HG03196 (cell line): Measurements from ENCODE around the gene TMEM52.

Experiments
- ATAC-seq: cut with Tn5 transposase; IDR thresholded peaks from one replicate; pipeline ENCODE4 v1.9.1; 2021; ENCODE audit not compliant: unreplicated experiment

TMEM52 gene

GRCh38 chr1:1918901-1919303 is at the start of gene TMEM52:
TMEM52 (minus strand) TSS chr1:1919279; CDS start chr1:1919265, 14 bp downstream.
- peak; percentile 12 for ATAC-seq

- no peak for ATAC-seq
Observed at GRCh38 chr1:1967879-1968278, 48.8 kb upstream of the TMEM52 start.

DNA sequence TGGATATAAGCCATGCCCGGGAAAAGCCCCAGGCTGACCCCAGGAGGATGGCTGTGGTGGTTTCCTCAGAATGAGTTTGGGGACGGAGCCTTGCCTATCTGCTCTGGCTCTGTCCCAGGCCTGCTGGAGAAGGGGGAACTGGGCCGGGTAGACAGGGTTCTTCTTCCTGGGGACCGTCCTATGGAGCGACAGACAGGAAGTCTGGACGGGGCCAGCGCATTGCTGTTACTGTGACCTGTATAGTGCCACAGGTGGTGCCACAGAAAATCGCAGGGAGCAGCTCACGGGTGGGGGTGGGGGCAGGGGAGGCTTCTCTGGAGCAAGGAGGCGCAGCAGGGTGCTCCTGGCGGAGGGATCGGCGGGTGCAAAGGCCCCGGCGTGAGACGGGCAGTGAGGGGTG is 48.1 kb upstream of the TMEM52 start:
- no peak for ATAC-seq

GRCh38 chr1:1966071-1966740 is 47.1 kb upstream of the TMEM52 start:
- no peak for ATAC-seq

DNA sequence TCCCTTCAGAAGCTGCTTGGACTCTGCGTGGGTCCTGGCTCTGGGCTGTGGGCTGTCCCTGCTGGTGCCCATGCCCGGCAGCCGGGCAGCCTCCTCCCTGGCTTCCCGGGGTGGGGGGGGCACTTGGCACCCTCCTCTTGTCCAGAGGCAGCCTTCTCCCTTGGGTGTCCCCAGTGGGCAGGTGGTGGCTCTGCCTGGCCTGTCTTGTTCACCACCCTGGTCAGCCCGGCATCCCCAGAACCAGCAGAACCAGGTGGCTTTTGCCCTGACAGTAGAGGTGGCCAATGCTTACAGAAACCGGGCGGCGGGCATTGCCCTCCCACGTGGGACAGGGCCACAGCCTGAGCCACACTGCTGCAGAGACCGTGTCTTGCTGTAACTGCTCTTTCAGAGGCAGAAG is 46.5 kb upstream of the TMEM52 start:
- ATAC-seq, result no peak

- no peak for ATAC-seq
Observed at GRCh38 chr1:1964811-1965210, 45.7 kb upstream of the TMEM52 start.

- ATAC-seq, result no peak
Observed at GRCh38 chr1:1963570-1963969, 44.5 kb upstream of the TMEM52 start.

GRCh38 chr1:1962752-1963151 is 43.7 kb upstream of the TMEM52 start:
- no peak for ATAC-seq

- ATAC-seq, result no peak
Observed at GRCh38 chr1:1960480-1961196, 41.6 kb upstream of the TMEM52 start.

GRCh38 chr1:1959840-1960479 is 40.9 kb upstream of the TMEM52 start:
- ATAC-seq, result no peak

DNA sequence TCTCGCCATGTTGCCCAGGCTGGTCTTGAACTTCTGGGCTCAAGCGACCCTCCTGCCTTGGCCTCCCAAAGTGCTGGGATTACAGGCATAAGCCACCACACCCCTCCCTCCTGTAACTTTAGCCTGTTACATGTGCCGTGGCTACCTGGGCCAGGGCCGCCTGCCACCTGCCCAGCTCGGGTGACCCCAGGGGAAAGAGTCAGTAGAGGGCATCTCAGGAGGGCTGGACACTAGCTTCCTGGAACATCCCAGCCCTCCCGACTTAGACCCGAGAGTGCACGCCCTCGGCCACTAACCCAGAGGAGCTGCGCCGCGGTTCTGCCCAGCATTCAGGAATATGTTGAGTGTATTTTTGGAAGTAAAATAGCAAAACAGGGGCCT is 40.4 kb upstream of the TMEM52 start:
- no peak for ATAC-seq

GRCh38 chr1:1958071-1958541 is 39.0 kb upstream of the TMEM52 start:
- ATAC-seq, result no peak

GRCh38 chr1:1957533-1957961 is 38.5 kb upstream of the TMEM52 start:
- ATAC-seq, result no peak

GRCh38 chr1:1956586-1957532 is 37.8 kb upstream of the TMEM52 start:
- ATAC-seq, result no peak

GRCh38 chr1:1956101-1956500 is 37.0 kb upstream of the TMEM52 start:
- no peak for ATAC-seq

DNA sequence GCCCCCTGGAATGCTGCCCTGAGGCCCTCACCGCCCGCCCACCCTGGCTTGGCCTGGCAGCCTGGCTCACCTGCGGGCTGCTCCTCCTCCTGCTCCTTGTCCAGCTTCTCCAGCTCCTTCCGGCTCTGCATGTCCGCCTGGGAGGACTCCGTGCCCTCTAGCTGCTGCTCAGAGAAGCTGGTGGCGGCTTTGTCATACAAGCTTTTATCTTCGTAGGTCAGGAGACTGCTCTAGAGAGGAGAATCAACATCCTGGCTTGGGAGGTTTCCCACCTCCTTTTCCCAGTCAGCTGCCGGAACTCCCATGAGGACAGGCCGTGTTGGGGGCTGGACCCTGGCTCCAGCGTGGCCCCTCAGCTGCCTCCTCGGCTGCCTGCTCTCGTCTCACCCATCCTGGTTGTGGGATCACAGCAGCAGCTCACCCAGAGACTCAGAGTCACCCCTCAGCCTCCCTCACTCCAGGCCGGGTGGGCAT is 36.6 kb upstream of the TMEM52 start:
- no peak for ATAC-seq

DNA sequence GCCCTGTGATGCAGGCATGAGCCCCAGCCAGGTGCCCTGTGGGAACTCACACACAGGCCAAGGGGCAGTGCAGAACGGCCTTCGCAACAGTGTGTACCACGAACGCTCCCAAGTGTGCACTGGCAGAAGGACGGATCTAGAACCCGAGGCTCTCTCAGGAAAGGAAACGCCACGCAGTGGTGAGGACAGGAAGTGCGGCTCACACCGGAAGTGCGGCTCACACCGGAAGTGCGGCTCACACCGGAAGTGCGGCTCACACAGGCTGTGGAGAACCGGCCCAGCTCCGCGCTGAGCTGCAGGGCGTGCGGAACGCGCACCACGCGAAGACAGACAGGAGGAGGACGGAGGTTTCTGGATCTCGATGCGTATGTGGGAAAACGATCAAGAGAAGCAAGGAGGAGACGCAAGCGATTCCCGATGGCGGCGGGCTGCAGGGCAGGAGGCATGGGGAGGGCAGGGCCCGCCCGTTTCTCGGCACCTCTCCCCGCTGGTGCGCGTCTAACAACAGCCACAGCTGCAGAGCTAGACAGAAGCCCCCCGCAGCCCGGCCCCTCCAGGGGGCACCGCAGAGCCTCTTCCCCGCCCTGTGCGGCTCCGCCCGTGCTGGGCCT is 35.9 kb upstream of the TMEM52 start:
- no peak for ATAC-seq

DNA sequence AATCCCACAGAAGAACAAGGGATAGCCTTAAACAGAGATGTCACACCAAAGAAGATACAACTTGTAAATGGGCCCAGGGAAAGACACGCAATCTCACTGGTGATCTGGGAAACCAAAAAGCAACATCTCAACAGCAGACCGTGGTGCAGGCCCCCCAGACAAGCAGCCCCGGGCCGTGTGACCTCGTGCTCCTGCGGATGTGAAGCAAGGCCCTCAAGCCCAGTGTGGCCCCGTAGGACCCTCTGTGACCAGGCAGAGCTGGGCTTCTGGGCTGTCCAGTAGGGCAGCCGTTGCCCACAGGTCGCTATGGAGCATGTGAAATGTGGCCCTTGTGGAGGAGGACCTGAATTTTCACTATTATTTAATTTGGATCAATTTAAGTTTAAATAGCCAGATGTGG is 34.9 kb upstream of the TMEM52 start:
- no peak for ATAC-seq

GRCh38 chr1:1950940-1951339 is 31.9 kb upstream of the TMEM52 start:
- ATAC-seq, result no peak

- ATAC-seq, result no peak
Observed at GRCh38 chr1:1948783-1949182, 29.7 kb upstream of the TMEM52 start.
